Chondrocyte (in vitro differentiated cells): Measurements from ENCODE around the gene NRXN2. TPM values are rescaled to one million over a fixed set of nuclear protein-coding genes. Genes with fewer than 3 reads are reported as not detected.

Experiments
- DNase-seq: peaks from one replicate; pipeline ENCODE4 v3.0.0; 2021; ENCODE audit warnings: mixed read lengths, low spot score
- H3K27ac Mint-ChIP-seq: one replicate; pipeline ENCODE4 v1.8.0; 2021; ENCODE audit warnings: mild to moderate bottlenecking, moderate library complexity, mixed read lengths; ENCODE audit not compliant: unreplicated experiment
- H3K27me3 Mint-ChIP-seq: 2 replicates; pipeline ENCODE4 v1.8.0; 2021; ENCODE audit warnings: low read depth, mixed read lengths
- H3K36me3 Mint-ChIP-seq: 2 replicates; pipeline ENCODE4 v1.8.0; 2021; ENCODE audit warnings: low read depth, mixed read lengths
- H3K4me1 Mint-ChIP-seq: 2 replicates; pipeline ENCODE4 v1.8.0; 2021; ENCODE audit warnings: low read depth, mild to moderate bottlenecking, mixed read lengths
- H3K4me3 Mint-ChIP-seq: one replicate; pipeline ENCODE4 v1.8.0; 2021; ENCODE audit warnings: mild to moderate bottlenecking, moderate library complexity, mixed read lengths; ENCODE audit not compliant: unreplicated experiment
- H3K9me3 Mint-ChIP-seq: 2 replicates; pipeline ENCODE4 v1.8.0; 2021; ENCODE audit warnings: low read depth, mixed read lengths
- total RNA-seq: library from RNA; stranded (reverse); gene quantifications from 3 replicates; pipeline ENCODE4 v1.2.1, GENCODE V29; 2021
- TF ChIP-seq, protein P1 (sequence below): fragments of 200-600 bp; sonication (generic); IDR thresholded peaks from 2 replicates; pipeline ENCODE4 v1.5.0; 2021; ENCODE audit warnings: antibody characterized with exemption, mild to moderate bottlenecking, moderate library complexity

The NRXN2 gene
- total RNA-seq, 1 donor from 2014 or later: 1.8 TPM

DNA sequence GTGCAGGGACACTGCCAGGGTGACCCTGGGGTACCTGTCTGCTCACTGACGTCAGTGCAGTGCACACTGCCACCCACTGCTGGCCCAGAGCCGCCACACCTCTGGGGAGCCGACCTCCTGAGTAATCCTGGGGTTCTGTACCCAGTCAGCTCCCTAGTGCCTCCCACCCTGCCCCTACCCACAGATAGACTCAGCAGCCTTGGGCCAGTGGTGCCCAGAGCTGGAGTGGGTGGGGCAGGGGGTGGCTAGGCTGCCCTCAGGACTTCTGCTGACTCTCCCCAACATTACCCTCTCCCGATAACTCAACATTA is 5.8 kb downstream of the NRXN2 start:
- Mint-ChIP-seq H3K4me1 (no peaks in the 10 kb centered on the region), H3K9me3 (no peaks in the 10 kb centered on the region), H3K36me3 (no peaks in the 10 kb centered on the region), H3K27me3 (peaks cover 78% of the 10 kb centered on the region), H3K27ac (no peak overlapping the region), H3K4me3 (no peak overlapping the region)
- peak; percentile 63 for DNase-seq
- TF ChIP-seq, protein P1, sequence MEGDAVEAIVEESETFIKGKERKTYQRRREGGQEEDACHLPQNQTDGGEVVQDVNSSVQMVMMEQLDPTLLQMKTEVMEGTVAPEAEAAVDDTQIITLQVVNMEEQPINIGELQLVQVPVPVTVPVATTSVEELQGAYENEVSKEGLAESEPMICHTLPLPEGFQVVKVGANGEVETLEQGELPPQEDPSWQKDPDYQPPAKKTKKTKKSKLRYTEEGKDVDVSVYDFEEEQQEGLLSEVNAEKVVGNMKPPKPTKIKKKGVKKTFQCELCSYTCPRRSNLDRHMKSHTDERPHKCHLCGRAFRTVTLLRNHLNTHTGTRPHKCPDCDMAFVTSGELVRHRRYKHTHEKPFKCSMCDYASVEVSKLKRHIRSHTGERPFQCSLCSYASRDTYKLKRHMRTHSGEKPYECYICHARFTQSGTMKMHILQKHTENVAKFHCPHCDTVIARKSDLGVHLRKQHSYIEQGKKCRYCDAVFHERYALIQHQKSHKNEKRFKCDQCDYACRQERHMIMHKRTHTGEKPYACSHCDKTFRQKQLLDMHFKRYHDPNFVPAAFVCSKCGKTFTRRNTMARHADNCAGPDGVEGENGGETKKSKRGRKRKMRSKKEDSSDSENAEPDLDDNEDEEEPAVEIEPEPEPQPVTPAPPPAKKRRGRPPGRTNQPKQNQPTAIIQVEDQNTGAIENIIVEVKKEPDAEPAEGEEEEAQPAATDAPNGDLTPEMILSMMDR: no peak

GRCh38 chr11:64716473-64717267 is 6.3 kb downstream of the NRXN2 start:
- peak; percentile 65 for DNase-seq
- Mint-ChIP-seq H3K4me1 (no peaks in the 10 kb centered on the region), H3K27ac (no peak overlapping the region), H3K4me3 (no peak overlapping the region), H3K9me3 (no peaks in the 10 kb centered on the region), H3K36me3 (no peaks in the 10 kb centered on the region), H3K27me3 (peaks cover 77% of the 10 kb centered on the region)
- TF ChIP-seq, protein P1: no peak

DNA sequence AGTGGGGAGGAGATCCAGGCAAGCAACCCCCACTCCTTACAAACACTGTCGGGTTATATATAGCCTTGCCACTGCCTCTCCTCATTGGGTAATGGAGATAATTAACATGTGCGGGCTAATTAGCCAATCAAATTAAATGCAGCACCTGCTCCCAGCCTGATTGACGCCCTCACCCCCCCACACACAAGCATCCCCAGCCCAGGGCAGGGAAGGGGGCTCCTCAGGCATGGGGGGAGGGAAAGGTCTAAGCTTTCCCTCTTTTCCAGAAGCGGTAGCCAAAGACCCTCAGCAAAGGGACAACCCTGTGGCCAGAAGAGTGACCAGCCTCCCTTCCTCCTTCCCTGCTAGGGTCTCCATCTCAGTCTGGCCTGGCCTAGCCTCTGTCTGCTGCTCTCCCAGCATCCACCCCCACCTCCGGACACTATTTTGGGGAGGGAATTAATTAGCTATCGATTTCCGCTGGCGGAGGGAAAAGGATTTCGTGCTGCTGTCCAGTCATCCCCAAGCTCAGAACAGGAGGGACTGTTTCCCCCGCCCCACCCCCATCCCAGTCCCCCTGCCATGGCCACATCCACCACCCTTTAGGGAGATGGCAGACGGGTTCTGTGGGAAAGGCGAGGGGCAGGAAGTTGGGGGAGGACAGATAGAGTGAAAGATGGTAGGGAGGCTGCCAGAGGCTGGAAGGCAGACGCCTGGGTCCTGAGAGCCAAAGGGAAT is 7.1 kb downstream of the NRXN2 start:
- Mint-ChIP-seq H3K9me3 (no peaks in the 10 kb centered on the region), H3K27ac (no peak overlapping the region), H3K4me3 (no peak overlapping the region), H3K36me3 (no peaks in the 10 kb centered on the region), H3K4me1 (peaks cover 2% of the 10 kb centered on the region), H3K27me3 (peaks cover 72% of the 10 kb centered on the region)
- no peak for DNase-seq
- TF ChIP-seq, protein P1: no peak

GRCh38 chr11:64715110-64715509 is 7.9 kb downstream of the NRXN2 start:
- Mint-ChIP-seq H3K27ac (no peak overlapping the region), H3K36me3 (no peaks in the 10 kb centered on the region)

DNA sequence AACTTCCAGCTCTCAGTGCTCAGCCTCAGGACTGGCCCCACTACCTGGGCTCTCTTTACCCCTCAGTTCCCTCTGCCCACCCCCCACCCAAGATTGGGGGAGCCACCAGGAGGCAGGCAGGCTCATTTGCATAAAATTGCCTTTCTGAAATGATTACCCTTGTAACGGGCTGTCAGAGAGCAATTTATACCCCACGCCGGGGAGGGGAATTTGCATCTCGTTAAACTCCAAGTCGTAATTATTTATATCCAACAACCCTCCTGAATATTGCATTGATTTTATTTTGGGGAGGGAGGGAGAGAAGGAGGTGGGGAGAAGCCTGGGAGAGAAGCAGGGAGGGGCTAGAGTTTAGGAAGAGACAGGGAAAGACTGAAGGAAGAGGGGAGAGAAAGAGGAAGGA is 8.3 kb downstream of the NRXN2 start:
- DNase-seq: peak; percentile 43
- Mint-ChIP-seq H3K4me1 (peaks cover 11% of the 10 kb centered on the region), H3K27ac (no peak overlapping the region), H3K4me3 (no peak overlapping the region), H3K9me3 (no peaks in the 10 kb centered on the region), H3K27me3 (peaks cover 63% of the 10 kb centered on the region), H3K36me3 (no peaks in the 10 kb centered on the region)
- TF ChIP-seq, protein P1: no peak

More at GRCh38 chr11:64715110-64715509, 7.9 kb downstream of the NRXN2 start:
- H3K9me3 Mint-ChIP-seq: no peaks in the 10 kb centered on the region
- no peak overlapping the region for H3K4me3 Mint-ChIP-seq
- peaks cover 10% of the 10 kb centered on the region for H3K4me1 Mint-ChIP-seq
- DNase-seq: no peak
- TF ChIP-seq, protein P1: no peak
- peaks cover 67% of the 10 kb centered on the region for H3K27me3 Mint-ChIP-seq
